ENCODE data around the gene GGT1. TPM values are rescaled to one million over a fixed set of nuclear protein-coding genes. Genes with fewer than 3 reads are reported as not detected.

The GGT1 gene
- total and polyA plus RNA-seq, 2 of the 8 experiments (the other 6 are each of a cell fraction or from before 2014, with no cell fraction given), result 14.4 to 29.2 TPM

DNA sequence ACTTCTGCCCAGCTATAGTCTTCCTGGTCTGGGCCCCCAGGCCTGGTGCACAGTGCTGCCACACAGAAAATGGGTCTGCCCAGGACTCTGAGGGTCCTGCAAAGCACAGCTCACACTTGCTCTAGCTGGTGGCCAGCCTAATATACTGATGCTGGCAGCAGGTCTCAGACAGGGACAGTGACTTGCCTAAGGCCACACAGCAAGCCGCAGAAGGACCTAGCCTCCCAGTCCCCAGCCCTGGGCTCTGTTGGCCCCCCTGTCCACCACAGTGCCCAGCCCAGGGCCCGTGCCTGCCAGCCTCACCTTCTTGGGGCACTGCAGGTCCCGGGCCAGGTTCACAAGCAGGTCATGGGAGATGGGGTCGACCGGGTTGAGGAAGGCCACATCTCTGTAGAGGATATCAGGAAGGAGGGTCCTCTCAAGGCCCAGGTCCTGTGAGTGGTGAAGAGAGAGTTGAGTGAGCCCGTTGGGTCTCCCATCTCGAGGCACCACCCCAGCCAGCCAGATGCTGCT lies 13.4 kb upstream of the GGT1 start (continued):
- no peak for TF ChIP-seq CHD7 (IDR thresholded peaks at IDR 0.05; ENCODE audit: insufficient replicate concordance, low read length)
- TF ChIP-seq RAD21 (IDR thresholded peaks at IDR 0.05 in 1 of 2, conservative IDR thresholded peaks at IDR 0.05 in 1 of 2; ENCODE audit: low read depth in 2 of 2, low read length in 2 of 2), result no peak
- no peak for TF ChIP-seq JUN (IDR thresholded peaks at IDR 0.05; ENCODE audit: low read depth, low read length)
- TF ChIP-seq ATF3 (IDR thresholded peaks at IDR 0.05; ENCODE audit: insufficient read depth, low read depth, low read length), result no peak
- no peak for TF ChIP-seq POU5F1 (IDR thresholded peaks at IDR 0.05; ENCODE audit: low read depth, low read length)

Data from H1 (cell line).